GM15510 (cell line): Measurements from ENCODE around the gene LYPD6.

ENCODE experiments used
- POLR2A ChIP-seq: IDR thresholded peaks from 3 replicates; pipeline ENCODE4 v1.6.1; 2011; ENCODE audit warnings: borderline replicate concordance; ENCODE audit not compliant: insufficient read length; ENCODE audit errors: extremely low read depth

LYPD6 gene, protein sequence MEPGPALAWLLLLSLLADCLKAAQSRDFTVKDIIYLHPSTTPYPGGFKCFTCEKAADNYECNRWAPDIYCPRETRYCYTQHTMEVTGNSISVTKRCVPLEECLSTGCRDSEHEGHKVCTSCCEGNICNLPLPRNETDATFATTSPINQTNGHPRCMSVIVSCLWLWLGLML

DNA sequence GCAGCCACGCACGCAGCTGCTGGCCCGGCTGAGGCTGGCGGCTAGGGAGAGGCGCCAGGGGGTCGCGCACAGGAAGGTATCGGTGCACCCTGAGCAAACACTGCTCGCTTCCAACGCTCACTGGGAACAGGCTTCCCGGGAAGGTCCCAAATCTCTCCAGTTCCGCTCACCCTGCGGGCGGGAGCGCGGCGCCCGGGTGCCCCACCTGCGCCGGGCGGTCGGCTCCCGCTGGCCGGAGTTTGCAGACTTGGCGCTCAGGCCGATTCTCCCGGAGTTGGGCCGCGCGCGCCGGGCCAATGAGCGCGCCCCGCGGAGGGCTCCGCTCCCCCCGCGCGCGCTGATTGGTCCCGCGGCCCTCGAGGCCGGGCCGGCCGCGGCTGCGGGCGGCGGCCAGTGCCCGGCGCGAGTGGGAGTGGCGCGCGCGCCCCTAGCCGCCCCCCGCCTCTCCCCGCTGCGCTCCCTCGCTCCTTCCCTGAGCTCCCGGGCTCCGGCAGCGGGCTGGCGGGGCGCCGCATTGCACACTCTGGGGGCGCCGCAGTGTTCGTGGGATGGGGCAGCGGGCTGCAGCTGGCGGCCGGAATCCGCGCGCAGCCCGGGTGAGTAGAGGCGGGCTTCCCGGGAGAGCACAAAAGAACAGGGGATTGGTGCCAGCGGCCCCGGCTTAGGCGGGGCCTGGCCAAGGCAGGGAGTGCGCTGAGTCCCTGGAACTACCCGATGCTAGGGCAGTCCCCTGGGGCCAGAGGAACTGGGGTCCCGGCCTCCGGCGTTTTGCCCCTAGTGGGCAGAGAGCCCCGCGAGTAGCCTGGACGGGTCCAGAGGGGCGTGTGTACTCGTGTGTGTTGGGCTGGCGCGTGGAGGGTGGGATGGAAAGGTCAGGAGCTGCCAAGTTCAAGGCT is at the start of gene LYPD6:
Gene LYPD6 (plus strand): TSS at position 461 of the 896 bp plus-strand sequence. CDS start 107,122 bp downstream, outside the sequence.
- no peak for TF ChIP-seq POLR2A

DNA sequence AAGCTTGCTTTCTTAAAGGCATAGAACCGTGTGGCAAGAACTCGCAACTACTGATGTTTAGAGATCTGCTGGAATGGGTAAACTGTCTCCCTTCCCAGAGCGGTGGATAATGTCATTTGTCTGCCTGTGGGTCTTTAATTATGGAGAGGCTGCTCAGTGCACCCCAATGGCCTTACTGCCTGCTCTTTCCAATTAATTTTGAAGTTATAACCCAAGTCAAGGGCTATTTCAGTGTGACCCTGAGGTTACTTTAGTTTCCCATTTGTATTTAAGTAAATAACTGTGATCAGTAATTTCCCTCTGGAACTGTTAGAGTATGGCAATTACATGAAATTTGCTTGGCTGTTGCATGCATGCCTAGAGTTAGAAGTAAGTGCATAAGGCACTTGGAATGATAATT is 48.9 kb upstream of the LYPD6 start:
- TF ChIP-seq POLR2A, result no peak

DNA sequence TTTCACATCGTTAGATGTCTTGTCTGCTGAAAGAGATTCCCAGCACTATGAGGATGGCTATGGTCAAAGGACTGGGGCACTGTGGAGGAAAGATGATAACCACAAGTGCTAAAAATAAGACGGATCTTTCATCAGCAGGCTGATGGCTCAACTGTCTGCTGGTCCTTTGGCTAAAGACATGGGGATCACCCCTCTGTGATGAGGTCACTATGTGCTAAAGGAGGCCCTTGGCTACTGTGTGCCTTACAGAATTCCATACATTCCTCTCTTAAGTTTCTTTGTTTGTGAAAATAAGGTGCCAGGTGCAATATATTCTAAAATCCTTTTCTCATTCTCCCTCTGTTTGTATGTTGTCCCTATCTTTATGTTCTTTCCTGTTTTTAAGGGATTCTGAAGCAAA is 39.7 kb upstream of the LYPD6 start:
- no peak for TF ChIP-seq POLR2A

DNA sequence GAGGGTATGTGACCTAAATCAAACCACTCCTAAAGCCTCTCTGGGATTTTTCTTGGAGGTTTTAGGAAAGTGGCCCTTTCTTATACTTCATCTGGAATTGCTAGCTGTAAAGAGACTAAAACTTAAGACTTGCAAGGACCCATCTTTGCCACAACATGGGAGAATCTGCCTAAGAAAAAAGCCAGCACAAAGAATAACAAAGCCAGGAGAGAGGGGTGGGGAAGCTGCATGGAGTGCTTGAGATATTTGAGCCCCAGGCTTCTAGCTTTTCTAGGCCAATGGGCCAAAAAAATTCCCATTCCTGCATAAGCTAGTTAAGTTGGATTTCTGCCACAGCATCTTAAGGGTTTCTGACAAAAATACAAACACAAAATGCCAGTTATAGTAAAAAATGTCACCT is 38.5 kb upstream of the LYPD6 start:
- TF ChIP-seq POLR2A, result no peak

DNA sequence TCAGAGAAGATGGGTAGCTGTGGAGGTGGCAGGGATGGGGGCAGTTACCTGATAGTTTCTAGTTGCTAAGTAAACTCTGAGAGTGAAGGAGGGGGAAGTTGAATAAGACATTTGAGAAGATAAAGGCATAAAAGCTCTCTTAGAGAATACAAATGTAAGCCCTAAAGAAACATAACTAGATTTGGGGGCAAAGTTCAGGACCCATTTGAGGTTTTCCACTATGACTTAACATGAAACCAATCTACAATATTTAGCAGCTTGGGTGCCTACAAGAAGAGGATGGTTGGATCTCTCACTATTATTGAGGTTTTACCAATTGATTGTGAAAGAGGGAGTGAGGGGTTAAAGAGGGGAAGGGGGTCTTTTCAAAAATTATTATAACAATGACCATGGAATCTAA is 34.4 kb upstream of the LYPD6 start:
- no peak for TF ChIP-seq POLR2A

DNA sequence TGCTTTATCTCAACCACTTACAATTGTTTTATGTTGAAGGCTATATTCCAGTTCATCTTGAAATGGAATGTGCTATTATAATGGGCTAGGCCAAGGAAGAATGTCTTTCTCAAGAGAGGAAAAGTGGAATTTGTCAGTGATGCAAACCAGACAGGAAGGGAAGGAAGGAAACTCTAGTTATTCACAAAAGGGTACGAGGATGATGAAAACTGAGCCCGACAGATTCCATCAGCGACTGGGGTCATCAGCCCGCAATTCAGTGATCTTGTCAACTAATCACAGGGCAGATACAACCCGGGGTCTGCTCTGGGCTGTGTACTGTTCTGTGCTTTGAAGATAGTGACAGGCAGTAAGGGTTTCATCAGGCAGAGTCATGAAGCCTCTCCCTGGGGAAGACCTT is 23.4 kb upstream of the LYPD6 start:
- TF ChIP-seq POLR2A, result no peak

DNA sequence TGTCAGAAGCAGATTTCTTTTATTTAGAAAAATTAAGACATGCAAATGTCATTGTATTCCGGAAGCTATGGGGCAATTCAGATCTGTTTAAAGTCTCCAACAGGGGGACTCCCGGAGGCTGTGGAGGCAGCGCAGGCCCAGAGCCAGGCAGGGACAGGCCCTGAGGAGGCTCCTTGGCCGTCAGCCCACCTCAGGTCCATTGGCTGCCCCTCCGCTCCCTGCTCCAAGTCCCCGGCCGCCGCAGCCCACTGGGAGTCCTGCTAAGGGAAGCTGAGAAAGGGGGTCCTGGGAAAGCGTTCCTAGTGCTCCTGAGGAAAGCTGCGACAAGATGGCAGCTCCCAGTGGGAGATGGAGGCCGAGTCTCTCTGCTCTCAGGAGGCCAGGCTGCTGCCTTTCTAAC is 20.0 kb upstream of the LYPD6 start:
- TF ChIP-seq POLR2A, result no peak

DNA sequence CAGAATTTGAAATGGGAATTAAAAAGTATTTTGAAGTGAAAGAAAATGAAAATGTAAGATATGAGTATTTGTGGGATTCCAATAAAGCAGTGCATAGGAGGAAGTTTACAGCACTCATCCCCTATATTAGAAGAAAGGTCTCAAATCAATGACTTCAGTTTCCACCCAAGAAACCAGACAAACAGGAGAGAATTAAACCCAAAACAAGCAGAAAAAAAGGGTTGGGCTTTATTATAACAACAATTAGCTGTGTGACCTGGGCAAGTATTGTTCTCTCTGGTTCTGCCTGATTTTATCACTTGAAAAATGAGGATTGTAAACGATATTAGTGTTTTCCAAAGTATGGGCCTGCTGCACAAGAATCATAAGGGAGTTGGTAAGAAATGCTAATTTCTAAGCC is 18.3 kb upstream of the LYPD6 start:
- TF ChIP-seq POLR2A, result no peak

DNA sequence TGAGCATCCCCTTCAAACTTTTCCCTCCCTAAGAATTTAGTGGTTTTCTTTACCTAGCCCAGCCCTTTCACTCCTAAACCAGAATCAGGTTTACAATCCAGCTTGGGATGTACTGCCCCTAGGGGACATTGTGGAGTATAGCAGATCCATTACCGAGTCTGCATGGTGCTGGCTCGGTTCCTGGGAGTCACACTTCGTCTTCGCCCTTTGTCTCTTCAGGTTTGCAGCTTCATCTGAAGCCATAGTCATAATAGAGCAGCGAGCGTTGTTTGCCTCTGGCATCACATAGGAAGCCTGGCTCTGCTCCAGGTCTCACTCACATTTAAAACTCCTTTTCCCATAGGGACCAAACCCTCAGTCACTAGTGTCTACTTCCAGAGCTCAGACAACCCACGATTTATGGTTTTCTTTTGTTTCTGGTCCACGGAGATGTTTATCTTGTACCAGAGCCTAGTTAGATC is 16.8 kb upstream of the LYPD6 start:
- no peak for TF ChIP-seq POLR2A

DNA sequence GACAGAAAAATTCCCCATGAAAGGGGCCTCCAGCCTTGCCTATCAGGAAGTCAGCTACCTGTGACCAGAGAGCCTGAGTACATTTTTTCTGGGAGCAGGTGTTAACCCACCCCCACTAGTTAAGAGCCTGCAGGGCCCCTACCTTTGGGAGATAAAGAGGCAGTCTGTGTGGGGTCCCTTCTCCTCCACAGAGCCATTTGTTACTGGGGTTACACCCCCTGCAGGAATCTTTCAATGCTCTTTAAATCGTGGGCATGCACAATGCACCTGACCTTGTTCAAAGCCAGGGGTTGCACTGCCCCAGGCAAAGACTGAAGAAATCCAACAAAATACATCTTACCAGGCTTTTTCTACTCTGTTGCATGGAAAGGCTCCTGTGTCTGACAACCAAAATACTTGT is 15.7 kb upstream of the LYPD6 start:
- TF ChIP-seq POLR2A, result no peak

DNA sequence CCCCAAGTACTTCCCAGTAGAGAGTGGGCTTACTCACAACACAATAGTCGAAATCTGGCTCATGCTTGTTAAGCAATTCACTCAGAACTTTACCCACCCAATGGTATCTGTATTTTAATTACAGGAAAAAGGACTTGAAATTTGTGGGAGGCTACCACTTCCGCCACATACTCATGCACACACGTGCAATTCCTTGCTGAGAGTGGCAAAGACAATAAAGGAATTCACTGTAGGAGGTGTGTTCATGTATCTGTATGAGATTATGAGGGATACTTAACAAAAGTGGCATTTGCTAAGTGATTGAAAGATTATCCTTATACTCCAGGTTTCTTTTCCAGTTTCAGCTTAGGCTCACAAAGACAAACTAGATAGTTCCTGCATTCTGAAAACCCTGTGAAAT is 14.9 kb upstream of the LYPD6 start:
- no peak for TF ChIP-seq POLR2A

DNA sequence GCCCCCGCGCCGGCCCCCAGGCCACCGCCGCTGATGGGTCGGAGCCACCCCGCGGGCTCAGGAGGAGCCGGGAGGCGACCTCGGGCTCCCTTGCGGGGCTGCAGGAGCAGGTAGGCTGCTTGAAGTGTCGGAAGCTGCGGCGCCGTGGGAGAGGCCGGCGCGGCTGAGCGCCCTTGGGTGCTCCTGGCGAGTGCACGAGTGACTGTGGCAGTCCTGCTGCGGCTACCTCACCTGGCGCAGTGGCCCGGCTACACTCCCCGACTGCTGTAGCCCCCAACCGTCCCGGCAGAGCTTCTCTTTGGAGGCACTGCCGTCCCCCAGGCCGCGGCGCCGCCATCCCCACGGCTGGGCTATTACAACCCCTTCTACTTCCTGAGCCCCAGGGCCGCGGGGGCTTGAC is 10.0 kb upstream of the LYPD6 start:
- no peak for TF ChIP-seq POLR2A

DNA sequence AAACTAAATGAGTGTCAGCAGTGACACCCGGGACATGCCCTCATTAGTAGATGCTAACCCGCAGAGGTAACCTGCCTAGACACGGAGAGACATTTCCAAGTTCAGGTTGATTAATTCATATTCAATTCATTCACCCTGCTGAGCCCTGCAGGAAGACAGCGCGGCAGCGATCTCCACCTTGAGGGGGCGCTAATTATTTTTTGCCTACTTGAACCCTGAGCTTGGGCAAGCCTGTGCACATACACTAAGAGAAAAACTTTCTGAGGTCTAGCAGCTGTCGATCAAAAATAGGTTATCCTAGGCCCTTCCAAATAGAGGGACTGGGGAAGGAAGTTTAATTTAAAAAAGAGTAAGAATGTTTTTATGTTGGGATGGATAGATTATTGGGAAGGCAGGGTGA is 1.3 kb upstream of the LYPD6 start:
- TF ChIP-seq POLR2A, result no peak

DNA sequence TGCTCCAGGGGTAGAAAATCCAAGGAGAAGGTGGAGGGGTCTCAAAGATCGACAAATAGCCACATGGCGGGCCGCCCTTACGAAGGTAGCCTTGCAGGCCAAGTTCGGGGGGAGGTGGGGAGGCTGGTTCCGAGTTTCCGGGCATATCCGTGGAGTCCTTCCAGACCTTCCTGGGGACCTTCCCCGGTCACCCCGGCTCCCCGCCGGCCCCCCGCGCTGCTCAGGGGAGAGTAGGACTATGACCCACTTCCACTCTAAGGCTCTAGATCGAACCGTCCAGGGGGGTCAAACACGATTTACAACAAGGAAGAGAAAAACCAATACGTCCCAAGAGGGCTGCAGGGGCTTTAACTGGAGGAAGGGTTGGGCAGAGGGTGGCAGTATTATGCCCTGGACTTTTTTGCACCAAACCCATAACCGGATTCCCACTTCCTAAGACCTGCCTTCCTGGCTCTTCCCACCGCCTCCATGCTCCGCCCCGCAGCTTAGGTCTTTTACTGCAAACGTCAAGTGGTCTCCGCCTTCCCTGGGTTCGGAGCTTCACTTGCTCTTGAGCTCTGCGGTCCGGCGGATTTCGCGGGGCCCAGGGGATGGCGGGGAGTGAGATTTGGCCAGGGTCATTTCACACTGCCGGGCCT is 779 bp upstream of the LYPD6 start:
- no peak for TF ChIP-seq POLR2A

DNA sequence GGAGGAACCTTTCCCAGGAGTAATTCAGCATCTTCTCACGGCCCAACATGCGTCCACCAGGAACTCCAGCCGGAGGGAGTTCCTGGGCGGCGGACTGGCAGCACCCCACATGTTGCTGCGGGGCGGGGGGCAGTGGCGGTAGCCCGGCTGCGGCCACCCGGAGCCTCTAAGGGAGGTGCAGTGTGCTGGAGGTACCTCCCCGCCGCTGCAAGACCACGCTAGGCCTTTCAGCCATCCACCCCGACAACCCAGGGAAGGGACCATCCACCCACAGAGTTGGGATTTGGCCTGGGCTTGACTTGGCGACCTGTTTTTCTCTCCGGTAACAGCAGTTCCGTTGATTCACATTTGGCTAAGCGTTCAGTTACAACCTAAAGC is 625 bp downstream of the LYPD6 start:
- TF ChIP-seq POLR2A, result no peak

DNA sequence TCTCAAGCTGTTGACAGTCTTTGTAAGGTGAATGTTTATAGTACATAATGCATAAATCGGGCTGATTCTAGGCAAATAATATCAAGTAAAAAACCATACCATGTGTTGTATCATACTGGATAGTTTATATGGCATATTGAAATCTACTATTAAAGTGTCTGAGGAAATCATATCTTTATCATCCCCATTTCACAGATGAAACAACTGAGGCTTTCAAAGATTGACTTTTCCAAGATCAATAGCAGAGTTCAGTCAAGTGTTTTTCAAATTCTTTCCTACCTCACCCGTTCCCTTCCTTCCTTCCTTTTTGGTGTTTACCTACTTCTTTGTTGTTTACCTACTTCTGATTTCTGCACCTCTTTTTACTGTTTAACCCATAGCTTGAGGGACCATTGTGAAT is 2.0 kb downstream of the LYPD6 start:
- TF ChIP-seq POLR2A, result no peak

DNA sequence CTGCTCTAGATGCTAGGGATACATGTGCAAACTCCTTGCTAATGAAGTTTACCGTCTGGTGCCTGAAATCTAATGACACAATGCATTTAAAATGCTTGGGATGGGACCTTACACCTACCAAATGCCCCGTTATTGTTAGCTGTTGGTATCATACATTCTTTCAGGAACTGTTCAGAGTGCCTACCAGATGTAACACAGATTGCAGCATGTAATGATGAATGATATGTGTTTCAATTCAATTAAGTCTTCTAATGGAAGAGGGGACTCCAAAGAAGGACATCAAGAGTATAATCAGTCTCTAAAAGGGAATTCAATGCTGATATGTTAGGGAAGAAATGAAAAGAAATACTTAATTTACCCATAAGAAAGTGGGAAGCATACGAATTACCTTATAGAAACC is 3.2 kb downstream of the LYPD6 start:
- TF ChIP-seq POLR2A, result no peak

DNA sequence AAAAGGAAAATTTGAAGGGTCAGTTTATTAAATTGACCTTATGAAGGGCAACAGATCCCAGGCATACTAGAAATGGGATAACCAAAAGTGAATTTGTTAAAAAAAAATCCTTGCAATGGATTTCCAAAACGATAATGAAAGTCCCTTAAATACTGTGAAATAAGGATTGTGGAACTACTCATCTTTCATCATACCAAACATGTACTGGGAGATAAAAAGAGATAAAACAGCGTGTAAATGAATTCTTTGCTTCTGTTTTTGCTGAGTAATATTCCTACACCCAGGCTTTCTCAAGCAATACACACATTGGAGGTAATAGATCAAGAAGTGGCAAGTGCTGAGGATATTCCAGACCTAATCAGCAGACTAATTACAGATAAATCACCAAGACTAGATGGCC is 3.8 kb downstream of the LYPD6 start:
- no peak for TF ChIP-seq POLR2A
